ENCODE measurements around the gene LGALS3BP.

DNA sequence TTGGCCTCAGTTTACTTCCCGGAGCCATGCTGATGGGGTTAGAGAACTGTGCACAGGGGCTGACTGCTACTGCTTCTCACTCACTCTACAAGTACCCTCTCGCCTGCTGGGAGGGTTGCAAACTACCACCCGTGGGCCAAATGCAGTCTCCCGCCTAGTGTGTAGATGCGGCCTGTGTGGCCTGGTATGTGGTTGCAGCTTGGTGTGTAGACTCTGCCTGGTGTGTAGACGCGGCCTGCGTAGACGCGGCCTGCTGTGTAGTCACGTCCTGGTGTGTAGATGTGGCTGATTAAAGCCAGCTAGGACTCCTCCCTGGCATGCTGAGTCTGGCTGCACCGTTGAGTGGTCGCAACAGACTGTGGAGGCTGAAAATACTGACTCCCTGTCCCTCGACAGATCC, 22.6 kb upstream of the LGALS3BP start:
- TF ChIP-seq, protein P1, sequence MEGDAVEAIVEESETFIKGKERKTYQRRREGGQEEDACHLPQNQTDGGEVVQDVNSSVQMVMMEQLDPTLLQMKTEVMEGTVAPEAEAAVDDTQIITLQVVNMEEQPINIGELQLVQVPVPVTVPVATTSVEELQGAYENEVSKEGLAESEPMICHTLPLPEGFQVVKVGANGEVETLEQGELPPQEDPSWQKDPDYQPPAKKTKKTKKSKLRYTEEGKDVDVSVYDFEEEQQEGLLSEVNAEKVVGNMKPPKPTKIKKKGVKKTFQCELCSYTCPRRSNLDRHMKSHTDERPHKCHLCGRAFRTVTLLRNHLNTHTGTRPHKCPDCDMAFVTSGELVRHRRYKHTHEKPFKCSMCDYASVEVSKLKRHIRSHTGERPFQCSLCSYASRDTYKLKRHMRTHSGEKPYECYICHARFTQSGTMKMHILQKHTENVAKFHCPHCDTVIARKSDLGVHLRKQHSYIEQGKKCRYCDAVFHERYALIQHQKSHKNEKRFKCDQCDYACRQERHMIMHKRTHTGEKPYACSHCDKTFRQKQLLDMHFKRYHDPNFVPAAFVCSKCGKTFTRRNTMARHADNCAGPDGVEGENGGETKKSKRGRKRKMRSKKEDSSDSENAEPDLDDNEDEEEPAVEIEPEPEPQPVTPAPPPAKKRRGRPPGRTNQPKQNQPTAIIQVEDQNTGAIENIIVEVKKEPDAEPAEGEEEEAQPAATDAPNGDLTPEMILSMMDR (IDR thresholded peaks at IDR 0.05): no peak
- TF ChIP-seq EZH2 (IDR thresholded peaks at IDR 0.05; ENCODE audit: borderline replicate concordance, insufficient read depth, low read depth, low read length, poor library complexity, severe bottlenecking): no peak
